GM19328 (cell line): Measurements from ENCODE around the gene ENPP3.
"Not testable (repeated sequence)": the region's sequence is repeated elsewhere in the genome, so short reads cannot be mapped to it uniquely, and the experiment has no call there.

Experiments used
- ATAC-seq: cut with Tn5 transposase; IDR thresholded peaks from one replicate; pipeline ENCODE4 v1.9.1; 2021; ENCODE audit warnings: mild to moderate bottlenecking, moderate library complexity; ENCODE audit not compliant: unreplicated experiment

ENPP3 gene

DNA sequence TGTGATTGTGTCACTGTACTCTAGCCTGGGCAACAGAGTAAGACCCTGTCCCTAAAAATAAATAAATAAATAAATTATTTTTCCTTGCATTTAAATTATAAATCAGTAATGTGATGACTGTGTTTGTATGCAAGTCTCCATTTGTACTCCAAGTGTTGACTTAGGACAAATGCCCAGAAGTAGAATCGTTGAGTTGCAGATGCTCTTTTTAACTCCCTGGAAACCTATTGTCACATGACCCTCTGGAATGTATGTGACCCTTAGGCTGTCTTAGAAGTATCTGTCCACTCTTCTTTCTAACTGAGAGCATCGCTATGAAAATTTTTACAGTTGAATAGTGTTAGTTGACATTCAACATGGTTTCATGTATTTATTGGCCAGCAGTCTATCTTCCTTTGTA is 45.3 kb downstream of the ENPP3 start:
- no peak for ATAC-seq

- ATAC-seq = peak; percentile 79
These were observed 46.4 kb downstream of the ENPP3 start for GRCh38 chr6:131683479-131683878.

DNA sequence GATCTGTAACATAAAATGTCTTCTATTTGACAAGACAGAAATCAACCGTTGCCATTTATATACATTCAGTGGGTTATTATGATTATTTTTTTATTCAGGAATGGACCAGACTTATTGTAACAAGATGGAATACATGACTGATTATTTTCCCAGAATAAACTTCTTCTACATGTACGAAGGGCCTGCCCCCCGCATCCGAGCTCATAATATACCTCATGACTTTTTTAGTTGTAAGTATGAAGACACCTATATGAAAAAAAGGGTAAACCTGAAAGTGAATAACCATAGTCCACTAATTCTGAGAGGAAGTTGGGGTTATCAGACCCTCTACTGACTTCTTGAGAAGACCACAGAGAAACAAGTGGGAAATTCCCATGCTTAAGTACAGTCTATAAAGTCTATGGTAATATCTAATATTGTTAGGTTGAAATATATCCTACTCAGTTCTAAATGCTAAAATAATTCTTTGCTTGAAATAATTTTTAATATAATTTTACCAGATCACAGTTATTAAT is 48.2 kb downstream of the ENPP3 start:
- ATAC-seq = peak; percentile 50

DNA sequence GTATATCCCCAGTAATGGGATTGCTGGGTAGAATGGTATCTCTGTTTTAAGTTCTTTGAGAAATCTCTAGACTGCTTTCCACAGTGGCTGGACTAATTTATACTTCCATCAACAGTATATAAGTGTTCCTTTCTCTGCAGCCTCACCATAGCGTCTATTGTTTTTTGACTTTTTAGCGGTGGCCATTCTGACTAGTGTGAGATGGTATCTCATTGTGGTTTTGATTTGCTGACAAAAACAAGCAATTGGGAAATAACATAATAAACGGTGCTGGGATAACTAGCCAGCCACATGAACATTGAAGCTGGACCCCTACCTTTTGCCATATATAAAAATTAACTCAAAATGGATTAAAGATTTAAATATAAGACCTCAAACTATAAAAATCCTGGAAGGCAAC is 49.9 kb downstream of the ENPP3 start:
- ATAC-seq = no peak

DNA sequence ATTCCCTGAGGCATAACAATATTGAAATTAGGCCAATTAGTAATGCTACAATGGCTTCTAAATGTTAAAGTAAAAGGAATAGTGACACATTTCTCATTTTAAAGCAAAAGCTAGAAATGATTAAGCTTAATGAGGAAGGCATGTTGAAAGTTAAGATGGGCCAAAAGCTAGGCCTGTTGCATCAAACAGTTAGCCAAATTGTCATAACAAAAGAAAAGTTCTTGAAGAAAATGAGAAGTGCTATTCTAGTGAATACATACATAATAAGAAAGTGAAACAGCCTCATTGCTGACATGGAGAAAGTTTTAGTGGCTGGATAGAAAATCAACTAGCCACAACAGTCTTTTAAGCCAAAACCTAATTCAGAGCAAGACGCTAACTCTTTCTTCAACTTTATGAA is 51.2 kb downstream of the ENPP3 start:
- peak; percentile 63 for ATAC-seq

- ATAC-seq = no peak
These were observed 54.9 kb downstream of the ENPP3 start for GRCh38 chr6:131692031-131692430.

DNA sequence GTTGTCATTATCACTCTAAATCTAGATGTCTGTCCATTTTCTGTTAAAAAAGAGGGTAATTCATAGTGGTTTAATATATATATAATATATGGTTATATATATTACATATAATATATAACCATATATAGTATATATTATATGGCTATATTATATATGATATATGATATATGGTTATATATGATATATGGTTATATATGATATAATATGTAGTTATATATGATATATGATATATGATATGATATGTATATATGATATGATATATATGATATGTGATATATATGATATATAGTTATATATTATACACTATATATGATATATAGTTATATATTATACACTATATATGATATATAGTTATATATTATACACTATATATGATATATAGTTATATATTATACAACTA is 55.5 kb downstream of the ENPP3 start:
- no peak for ATAC-seq

- ATAC-seq = no peak
These were observed 56.3 kb downstream of the ENPP3 start for GRCh38 chr6:131693384-131693783.

DNA sequence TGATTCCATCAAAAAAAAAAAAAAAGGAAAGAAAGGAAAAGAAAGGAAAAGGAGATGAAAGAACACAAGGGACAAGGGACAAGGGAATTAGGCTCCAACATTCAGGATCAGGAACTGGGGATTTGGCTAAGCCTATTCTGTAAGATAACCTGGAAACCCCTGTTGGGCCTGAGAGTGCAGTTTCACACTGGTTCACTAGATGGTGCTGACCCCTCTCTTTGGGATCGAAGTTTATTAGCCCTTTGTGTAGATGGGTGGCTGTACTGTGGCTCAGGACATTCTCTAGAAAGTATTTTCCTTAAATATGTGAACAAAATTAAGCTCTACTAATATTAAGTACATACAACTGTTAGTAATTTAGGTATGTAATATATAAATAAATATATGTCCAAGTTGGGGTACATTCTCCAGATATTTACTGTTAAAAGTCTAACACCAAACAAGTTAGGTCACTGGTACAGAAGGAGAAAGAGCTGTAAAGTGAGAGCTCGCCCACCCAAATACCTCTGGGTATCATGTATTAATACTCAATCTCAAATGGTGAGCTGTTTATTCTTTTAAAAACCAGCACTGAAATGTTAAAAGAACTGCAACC is 57.8 kb downstream of the ENPP3 start:
- ATAC-seq = peak; percentile 71

DNA sequence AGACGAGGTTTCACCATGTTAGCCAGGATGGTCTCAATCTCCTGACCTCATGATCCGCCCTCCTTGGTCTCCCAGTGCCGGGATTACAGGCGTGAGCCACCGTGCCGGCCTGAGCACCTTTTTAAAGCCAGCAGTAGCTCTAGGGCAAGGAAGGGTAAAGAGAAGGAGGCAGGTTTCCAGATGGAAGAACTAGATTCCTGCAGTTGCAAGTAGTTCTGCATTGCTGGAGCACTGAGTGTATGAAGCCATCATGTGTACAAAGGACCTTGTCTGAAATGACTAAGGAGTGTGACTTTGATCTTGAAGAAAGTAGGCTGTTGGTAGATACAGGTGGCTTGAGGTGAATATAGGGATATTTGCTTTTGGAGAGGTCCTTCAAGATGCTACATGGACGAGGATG is 59.9 kb downstream of the ENPP3 start:
- ATAC-seq = no peak

DNA sequence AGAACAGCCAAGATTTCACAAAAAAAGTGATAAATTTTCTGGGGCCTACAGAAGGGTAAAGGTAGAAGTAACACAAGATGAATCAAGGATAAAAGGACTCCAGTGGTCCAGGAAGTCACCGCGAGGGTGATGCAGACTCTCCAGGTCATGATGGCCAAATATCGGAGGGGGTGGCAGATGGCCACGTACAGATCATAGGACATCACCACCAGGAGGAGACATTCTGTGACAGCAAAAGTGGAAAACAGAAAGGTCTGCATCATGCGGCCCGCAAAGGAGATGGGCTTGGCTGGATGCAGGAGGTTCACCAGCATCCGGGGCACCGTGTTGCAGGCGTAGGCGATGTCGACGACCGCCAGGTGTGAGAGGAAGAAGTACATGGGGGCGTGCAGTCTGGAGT is 63.7 kb downstream of the ENPP3 start:
- ATAC-seq = not testable (repeated sequence)

DNA sequence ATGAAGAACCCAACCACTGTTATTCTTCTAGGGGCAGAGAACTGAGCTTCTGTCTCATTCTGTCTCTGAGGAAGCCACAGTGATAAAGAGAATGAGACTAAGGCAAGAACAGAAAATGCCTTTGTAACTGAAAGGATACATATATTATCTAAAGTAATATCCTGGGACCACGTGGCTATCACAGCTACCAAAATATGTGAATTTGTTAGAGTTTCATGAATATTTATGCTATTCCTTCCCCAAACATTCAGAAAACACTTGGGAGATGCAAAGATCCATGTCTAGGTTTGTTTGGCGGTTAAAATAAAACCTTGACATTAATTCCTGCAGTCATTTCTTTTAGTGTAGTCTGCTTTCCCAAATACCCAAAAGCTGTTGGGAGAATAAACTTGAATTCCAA is 66.8 kb downstream of the ENPP3 start:
- ATAC-seq = not testable (repeated sequence)

DNA sequence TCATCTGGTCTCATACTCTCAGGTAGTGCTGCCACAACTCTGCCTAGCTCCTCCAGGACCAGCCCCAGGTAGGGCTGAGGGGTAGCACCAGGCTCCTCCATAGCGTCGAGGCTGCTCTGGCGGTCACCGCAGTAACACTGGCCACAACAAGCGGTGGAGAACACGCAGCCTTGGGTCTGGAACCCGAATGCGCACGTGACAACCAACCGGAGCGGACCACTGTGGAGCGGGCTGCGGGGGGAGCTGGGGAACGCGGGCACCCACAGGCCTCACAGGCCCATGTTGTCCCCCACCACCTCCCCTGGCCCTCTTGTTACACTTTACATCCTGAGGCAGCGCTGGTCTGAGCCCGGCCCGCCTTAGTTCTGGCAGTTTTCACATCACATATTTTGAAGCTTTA is 73.8 kb downstream of the ENPP3 start, which contains the start of gene CTAGE9:
CTAGE9 (minus strand) TSS at position 101 of the 400 bp plus-strand sequence; CDS start at position 101, 0 bp downstream.
- not testable (repeated sequence) for ATAC-seq

- not testable (repeated sequence) for ATAC-seq
These were observed 78.5 kb downstream of the ENPP3 start for GRCh38 chr6:131715567-131715966.

DNA sequence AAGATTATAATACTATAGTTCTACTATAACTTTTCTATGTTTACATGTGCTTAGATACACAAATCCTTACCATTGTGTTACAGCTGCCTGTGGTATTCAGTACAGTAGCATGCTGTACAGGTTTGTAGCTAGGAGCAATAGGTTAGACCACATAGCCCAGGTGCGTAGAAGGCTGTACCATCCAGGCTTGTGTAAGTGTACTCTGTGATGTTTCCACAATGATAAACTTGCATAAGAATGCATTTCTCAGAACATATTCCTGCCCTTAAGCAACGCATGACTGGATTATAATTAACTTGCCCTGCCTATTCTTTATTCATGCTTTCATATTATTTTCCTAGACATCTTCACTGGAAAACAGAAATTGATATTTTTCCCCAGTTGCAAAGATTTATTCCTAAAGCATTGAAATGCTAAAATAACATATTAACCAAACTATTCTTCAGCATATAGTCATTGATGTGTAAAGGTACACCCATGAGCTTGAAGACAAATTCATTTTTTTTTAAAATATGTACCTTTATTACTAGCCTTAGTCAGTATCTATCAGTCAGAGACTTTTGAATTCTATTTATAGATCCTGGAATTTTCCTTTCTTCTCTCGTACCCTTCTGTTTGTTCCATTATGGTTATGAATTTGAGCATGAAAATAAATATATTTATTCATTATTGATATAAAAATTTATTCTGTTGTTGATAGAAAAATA is 80.9 kb downstream of the ENPP3 start:
- ATAC-seq = no peak

DNA sequence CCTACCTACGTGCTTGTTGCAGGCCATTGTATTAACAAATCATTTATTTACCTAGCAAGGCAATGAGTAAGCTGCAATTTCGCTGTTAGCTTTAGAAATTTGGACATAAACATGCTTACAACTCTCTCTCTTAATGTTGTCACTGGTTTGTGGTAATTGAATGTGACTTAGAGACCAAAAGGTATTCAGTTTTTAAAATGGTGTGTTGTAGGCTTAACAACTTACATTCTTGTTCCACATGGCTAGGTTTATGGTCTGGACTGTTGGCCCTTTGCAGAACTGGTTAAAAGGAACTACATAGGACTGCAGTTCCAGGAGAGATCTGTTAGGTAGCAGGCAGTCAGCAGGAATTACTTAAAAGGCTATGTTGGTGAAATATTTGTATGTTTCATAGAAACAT is 84.1 kb downstream of the ENPP3 start:
- no peak for ATAC-seq

GRCh38 chr6:131724114-131724513 is 87.0 kb downstream of the ENPP3 start:
- ATAC-seq = no peak

GRCh38 chr6:131727467-131727866 is 90.4 kb downstream of the ENPP3 start:
- ATAC-seq = no peak

GRCh38 chr6:131727868-131728267 is 90.8 kb downstream of the ENPP3 start:
- ATAC-seq = no peak

DNA sequence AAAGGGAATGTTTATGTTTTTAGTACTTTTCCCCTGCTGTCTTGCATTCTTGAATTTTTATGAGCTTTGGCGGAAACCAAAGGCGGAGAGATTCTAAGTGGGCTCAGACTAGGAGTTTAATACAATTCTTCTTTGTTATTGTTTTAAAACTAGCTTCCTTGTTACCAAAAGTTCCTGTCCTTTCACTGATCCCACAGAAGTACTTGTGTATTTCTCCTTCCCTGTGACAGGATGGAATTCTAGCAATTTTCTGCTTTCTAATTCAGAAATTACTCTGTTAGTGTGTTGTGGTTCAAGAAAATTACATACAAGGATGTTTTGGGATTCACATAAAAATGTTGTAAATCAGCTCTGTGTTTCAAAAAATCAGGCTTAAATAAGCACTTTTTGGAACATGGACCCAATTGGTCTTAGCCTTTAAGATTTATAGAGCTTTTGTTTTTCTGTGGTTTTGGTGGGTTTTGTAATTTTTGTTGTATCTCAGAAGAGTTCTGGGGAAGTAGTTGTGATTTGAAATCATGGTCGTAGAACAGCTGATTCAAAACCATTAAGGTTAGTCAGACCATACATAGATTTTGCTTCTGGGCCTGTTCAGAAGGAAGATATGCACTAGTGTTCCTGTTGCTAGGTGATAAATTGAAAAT is 91.3 kb downstream of the ENPP3 start:
- ATAC-seq = no peak

- no peak for ATAC-seq
These were observed 92.4 kb downstream of the ENPP3 start for GRCh38 chr6:131729550-131729949.

DNA sequence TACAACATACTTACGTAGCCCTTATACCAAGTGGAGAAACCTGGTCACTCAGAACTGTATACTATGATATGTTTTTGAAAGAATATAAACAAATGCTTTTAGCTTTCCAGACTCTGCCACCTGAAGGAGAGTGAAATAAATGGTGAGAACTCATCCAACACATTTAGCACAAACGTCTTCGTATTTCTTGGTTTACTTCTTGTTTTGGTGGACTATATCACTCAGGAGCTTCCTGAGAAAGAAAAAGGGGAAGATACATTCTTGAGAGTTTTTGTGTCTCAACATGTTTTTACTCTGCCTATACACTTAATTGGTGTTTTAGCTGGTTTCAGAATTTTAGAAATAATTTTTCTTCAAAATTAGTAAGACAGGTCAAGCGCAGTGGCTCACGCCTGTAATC is 93.2 kb downstream of the ENPP3 start:
- no peak for ATAC-seq
